ENCODE data around the gene NHEJ1. TPM values are rescaled to one million over a fixed set of nuclear protein-coding genes. Genes with fewer than 3 reads are reported as not detected.
A peak's percentile ranks its signal among the peaks of the same experiment; 100 is the strongest.

Gene NHEJ1
- total and polyA plus RNA-seq, 9 of the 15 experiments (the other 6 are each of a cell fraction or from before 2014, with no cell fraction given), result 9.0 to 23.7 (median 13.9) TPM

DNA sequence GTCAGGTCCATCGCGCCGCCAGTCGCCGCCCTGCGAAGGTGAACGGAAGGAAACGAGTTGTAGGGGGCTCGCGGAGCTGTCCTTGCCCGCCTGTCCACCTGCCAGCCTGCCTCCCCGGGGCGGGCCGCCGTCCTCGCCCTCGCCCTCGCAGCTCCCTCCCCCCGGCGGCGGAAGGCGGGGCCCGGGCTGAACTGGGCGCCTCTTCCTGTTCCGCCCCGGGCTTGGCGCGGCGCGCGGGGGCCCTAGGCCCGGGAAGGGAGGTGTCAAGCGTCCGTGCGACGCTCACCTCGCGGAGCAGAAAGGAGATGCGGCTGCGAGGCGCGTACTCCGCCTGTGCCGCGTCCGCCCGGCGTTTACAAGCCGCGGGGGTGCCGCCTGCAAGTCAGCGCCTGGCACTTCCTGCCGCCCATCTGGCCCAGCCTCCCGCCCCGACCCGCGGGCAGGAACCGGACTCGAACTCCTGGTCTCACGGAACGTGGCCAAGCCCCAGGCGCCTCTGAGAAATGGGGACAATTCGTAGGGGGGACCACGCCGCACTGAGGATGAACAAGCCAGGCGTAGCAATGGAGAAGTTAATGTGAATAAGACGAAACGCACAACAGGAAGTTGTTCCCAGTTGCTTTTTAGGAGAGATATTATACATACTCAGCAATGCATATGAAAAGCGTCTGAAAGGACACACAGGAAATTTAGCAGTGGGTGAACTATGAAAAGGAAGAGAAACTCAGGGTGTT lies 16.4 kb upstream of the NHEJ1 start, which contains the start of gene CNPPD1 (continued):
- TF ChIP-seq, protein P1, sequence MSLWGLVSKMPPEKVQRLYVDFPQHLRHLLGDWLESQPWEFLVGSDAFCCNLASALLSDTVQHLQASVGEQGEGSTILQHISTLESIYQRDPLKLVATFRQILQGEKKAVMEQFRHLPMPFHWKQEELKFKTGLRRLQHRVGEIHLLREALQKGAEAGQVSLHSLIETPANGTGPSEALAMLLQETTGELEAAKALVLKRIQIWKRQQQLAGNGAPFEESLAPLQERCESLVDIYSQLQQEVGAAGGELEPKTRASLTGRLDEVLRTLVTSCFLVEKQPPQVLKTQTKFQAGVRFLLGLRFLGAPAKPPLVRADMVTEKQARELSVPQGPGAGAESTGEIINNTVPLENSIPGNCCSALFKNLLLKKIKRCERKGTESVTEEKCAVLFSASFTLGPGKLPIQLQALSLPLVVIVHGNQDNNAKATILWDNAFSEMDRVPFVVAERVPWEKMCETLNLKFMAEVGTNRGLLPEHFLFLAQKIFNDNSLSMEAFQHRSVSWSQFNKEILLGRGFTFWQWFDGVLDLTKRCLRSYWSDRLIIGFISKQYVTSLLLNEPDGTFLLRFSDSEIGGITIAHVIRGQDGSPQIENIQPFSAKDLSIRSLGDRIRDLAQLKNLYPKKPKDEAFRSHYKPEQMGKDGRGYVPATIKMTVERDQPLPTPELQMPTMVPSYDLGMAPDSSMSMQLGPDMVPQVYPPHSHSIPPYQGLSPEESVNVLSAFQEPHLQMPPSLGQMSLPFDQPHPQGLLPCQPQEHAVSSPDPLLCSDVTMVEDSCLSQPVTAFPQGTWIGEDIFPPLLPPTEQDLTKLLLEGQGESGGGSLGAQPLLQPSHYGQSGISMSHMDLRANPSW (CRISPR knock-in tag; IDR thresholded peaks at IDR 0.05), result no peak
- TF ChIP-seq, protein P2, sequence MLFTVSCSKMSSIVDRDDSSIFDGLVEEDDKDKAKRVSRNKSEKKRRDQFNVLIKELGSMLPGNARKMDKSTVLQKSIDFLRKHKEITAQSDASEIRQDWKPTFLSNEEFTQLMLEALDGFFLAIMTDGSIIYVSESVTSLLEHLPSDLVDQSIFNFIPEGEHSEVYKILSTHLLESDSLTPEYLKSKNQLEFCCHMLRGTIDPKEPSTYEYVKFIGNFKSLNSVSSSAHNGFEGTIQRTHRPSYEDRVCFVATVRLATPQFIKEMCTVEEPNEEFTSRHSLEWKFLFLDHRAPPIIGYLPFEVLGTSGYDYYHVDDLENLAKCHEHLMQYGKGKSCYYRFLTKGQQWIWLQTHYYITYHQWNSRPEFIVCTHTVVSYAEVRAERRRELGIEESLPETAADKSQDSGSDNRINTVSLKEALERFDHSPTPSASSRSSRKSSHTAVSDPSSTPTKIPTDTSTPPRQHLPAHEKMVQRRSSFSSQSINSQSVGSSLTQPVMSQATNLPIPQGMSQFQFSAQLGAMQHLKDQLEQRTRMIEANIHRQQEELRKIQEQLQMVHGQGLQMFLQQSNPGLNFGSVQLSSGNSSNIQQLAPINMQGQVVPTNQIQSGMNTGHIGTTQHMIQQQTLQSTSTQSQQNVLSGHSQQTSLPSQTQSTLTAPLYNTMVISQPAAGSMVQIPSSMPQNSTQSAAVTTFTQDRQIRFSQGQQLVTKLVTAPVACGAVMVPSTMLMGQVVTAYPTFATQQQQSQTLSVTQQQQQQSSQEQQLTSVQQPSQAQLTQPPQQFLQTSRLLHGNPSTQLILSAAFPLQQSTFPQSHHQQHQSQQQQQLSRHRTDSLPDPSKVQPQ (CRISPR knock-in tag; IDR thresholded peaks at IDR 0.05; ENCODE audit: borderline replicate concordance), result no peak
- TF ChIP-seq PREB (CRISPR knock-in tag; IDR thresholded peaks at IDR 0.05) (no peak), HSF4 (CRISPR knock-in tag; IDR thresholded peaks at IDR 0.05; ENCODE audit: borderline replicate concordance) (no peak), ZNF780A (CRISPR knock-in tag; IDR thresholded peaks at IDR 0.05) (no peak), RBBP5 (IDR thresholded peaks at IDR 0.05; ENCODE audit: borderline replicate concordance, insufficient read depth, low read length, poor library complexity, severe bottlenecking) (peak; percentile 45), SREBF2 (CRISPR knock-in tag; IDR thresholded peaks at IDR 0.05) (no peak), MIER1 (IDR thresholded peaks at IDR 0.05; ENCODE audit: low read depth) (no peak), ZNF507 (tag; conservative IDR thresholded peaks at IDR 0.05) (no peak), ZSCAN29 (IDR thresholded peaks at IDR 0.05) (no peak), ZEB2 (IDR thresholded peaks at IDR 0.05) (no peak), NFXL1 (CRISPR knock-in tag; IDR thresholded peaks at IDR 0.05) (no peak), SMARCA5 (IDR thresholded peaks at IDR 0.05) (no peak), HDAC3 (IDR thresholded peaks at IDR 0.05; ENCODE audit: borderline replicate concordance, partially characterized antibody) (no peak), GABPB1 (CRISPR knock-in tag; IDR thresholded peaks at IDR 0.05) (peak; percentile 58; the same call in 1 of the 2 replicates), ZNF695 (CRISPR knock-in tag; IDR thresholded peaks at IDR 0.05) (no peak), JUNB (CRISPR knock-in tag; conservative IDR thresholded peaks at IDR 0.05) (no peak), RBM15 (IDR thresholded peaks at IDR 0.05; ENCODE audit: insufficient read depth, low read length) (no peak)
- TF ChIP-seq, protein P3, sequence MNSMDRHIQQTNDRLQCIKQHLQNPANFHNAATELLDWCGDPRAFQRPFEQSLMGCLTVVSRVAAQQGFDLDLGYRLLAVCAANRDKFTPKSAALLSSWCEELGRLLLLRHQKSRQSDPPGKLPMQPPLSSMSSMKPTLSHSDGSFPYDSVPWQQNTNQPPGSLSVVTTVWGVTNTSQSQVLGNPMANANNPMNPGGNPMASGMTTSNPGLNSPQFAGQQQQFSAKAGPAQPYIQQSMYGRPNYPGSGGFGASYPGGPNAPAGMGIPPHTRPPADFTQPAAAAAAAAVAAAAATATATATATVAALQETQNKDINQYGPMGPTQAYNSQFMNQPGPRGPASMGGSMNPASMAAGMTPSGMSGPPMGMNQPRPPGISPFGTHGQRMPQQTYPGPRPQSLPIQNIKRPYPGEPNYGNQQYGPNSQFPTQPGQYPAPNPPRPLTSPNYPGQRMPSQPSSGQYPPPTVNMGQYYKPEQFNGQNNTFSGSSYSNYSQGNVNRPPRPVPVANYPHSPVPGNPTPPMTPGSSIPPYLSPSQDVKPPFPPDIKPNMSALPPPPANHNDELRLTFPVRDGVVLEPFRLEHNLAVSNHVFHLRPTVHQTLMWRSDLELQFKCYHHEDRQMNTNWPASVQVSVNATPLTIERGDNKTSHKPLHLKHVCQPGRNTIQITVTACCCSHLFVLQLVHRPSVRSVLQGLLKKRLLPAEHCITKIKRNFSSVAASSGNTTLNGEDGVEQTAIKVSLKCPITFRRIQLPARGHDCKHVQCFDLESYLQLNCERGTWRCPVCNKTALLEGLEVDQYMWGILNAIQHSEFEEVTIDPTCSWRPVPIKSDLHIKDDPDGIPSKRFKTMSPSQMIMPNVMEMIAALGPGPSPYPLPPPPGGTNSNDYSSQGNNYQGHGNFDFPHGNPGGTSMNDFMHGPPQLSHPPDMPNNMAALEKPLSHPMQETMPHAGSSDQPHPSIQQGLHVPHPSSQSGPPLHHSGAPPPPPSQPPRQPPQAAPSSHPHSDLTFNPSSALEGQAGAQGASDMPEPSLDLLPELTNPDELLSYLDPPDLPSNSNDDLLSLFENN (IDR thresholded peaks at IDR 0.05; ENCODE audit: low read depth in 2 of 2, low read length in 2 of 2), result no peak

All from K562 (cell line).